HG02759 (cell line): ENCODE measurements around the gene SLC9C2.

Source experiments
- ATAC-seq: cut with Tn5 transposase; IDR thresholded peaks from one replicate; pipeline ENCODE4 v1.9.1; 2021; ENCODE audit warnings: mild to moderate bottlenecking, moderate library complexity; ENCODE audit not compliant: unreplicated experiment

SLC9C2 gene

DNA sequence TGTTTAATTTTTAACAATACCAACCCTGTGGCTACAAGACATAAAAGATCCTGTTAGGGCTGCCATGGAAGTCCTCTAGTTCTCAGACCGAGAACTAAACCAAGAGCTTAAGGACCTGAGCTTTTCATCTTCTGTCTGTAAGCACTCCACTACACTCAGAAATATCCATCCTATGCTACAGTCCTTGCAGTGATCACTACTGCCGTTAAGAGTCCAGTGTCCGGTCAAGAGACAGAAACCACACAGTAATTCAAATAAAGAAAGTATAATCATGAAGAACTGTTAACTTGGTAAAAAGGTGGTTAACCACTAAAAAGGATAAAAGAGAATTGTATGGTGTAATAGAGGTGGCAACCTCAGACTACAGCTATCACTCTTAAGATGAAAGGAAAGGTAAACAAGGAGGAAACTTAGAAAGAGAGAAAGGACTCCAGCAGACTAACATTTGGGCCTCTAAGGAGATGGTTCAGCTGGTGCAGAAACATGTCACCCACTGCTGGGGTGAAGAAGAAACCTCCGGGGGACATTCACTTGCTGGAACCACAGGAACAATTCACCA lies 147.8 kb downstream of the SLC9C2 start:
- ATAC-seq, result no peak

DNA sequence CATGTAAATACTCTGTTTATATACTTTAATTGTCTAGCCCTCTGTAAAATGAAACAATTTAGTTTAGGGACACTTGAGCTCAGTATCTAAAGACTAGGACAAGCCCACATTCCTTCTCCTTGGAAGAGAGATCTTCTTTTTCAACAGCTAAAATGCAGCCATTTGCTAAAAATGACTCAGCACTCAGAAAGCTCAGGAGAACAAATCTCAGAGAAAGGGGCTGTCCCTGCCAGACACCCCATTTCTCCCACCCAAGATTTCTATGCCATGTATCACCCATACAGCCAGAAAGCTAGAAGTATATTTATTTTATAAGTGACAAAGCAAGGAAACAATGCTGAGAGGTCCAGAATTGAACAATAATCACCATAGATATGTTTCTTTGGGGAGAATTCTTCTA lies 148.9 kb downstream of the SLC9C2 start:
- ATAC-seq, result no peak

DNA sequence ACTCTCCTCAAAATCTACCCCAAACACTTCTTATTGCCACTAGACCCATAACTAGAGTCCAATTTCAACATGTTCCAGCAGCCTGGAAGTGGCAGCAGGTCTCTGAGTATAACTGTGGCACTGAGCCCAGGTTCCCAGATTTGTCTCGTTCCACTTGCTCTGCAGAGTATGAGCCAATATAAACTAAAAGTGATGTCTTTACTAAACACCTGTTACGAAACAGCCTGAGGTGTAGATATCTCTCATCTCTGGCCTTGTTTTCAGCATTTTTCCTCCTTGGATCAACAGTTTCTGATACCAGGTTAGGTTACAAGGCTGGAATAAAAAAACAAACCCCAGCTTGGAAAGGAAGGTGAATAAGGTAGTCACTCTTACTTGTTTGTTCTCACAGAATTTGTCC lies 150.9 kb downstream of the SLC9C2 start:
- no peak for ATAC-seq
